CD4-positive, alpha-beta T cell treated with Interferon gamma for 1 hour (primary cell): ENCODE results near the gene NRXN3.

Experiments
- DNase-seq: peaks from one replicate; pipeline ENCODE4 v3.0.0-alpha.2; 2020

NRXN3 gene

DNA sequence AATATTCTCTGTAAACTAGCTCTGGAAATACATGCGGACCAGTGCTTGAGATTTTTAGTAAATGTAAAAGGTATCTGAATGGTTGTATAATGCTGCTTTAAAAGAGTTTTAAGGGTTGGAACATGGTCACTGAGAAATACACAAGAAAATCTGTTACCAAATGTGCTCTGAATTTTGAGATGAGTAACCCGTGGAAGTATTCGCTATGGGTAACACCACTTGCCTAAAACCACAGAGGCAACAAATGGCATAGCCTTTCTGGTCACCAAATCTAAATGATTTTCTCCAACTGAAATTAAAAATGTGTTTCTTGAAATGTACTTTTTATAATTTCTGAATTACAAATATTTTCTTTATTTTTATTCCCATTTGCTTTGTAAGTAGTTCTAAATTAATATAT, 1295.5 kb downstream of the NRXN3 start:
- DNase-seq: no peak

- DNase-seq: no peak
These were observed 1296.9 kb downstream of the NRXN3 start for GRCh38 chr14:79466938-79467527.

- no peak for DNase-seq
These were observed 1297.7 kb downstream of the NRXN3 start for GRCh38 chr14:79467835-79468234.

DNA sequence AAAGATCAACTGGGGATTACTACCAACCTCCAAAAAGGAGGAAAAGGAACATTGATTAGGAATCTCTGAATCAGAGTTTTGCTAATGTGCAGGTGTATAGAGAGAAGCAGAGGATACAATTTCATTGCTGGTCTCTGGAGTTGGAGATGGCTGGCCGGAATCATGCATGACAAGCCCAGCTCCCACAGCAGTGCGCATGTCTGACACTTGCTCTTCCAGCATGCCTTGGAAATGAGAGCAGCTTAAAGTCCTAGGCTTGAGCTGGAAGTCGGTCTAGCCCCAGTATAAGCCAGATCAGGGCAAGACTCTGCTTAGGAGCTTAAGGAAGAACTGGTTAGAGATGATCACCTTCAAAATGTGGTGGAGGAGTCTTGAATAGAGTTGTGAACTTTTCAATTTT, 1298.3 kb downstream of the NRXN3 start:
- no peak for DNase-seq

DNA sequence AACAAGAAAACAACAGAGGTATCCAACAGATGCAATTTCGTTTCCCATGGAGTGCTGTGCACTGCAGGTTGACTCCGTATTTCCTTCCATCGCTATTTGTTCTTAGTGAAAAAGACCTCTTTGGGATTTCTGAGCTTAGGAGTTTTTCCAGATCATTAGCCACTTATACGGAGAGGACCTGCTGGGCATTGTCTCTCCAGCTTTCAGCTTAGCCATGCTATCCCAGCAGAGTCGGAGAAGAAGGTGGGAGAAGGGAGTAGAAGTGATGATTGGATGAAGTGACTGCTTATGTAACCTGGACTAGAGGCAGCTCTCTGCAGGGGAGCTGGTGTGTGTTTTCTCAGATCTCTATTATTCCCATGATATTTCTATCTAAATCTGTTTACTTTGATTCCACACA, 1303.5 kb downstream of the NRXN3 start:
- no peak for DNase-seq

- DNase-seq: no peak
These were observed 1305.8 kb downstream of the NRXN3 start for GRCh38 chr14:79475887-79476532.

GRCh38 chr14:79476552-79476951, 1306.4 kb downstream of the NRXN3 start:
- no peak for DNase-seq

GRCh38 chr14:79480212-79480611, 1310.0 kb downstream of the NRXN3 start:
- DNase-seq: no peak

- no peak for DNase-seq
These were observed 1312.7 kb downstream of the NRXN3 start for GRCh38 chr14:79482825-79483224.

DNA sequence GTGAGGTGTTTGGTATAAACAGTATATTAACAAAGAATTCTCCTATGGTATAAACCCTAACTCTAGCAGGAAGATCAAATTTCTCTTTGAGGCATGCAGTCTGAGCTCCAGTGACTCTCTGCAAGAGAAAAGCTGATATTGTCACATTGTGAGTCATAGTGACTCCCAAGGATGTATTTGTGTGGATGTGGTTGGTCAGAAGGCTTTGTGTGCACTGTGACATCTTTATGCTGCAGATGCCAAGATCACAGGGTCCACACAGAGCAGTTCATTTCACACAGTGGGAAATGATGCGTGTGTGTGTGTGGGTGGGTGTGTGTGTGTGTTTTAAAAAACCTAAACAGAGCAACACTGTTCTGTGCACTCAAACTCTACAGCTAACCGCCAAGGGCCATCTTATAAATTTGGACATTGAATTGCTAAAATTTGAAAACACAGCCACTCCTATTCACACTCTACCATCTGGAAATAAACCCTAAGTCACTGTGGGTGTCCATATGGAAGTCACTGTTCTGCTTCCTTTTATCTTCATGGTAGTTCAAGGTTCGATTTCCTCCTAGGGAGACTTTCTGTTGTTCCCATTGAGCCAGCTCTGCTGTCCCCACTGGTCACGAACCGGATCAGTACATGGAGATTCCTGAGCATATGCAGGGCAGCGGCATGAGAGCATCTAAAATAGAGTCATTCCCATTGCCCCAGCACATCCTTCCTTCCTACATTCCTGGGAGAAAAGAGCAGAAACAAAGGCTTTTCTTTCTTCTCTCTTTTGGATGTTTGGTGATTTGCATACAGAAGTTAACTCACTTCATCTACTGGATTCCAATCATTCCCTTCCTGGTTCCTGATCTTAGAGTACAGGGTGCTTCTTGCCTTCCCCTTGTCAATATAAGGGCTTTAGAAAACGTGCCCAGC, 1313.6 kb downstream of the NRXN3 start:
- DNase-seq: no peak

GRCh38 chr14:79487632-79488031, 1317.5 kb downstream of the NRXN3 start:
- DNase-seq: no peak

- DNase-seq: no peak
These were observed 1321.0 kb downstream of the NRXN3 start for GRCh38 chr14:79491161-79491560.

DNA sequence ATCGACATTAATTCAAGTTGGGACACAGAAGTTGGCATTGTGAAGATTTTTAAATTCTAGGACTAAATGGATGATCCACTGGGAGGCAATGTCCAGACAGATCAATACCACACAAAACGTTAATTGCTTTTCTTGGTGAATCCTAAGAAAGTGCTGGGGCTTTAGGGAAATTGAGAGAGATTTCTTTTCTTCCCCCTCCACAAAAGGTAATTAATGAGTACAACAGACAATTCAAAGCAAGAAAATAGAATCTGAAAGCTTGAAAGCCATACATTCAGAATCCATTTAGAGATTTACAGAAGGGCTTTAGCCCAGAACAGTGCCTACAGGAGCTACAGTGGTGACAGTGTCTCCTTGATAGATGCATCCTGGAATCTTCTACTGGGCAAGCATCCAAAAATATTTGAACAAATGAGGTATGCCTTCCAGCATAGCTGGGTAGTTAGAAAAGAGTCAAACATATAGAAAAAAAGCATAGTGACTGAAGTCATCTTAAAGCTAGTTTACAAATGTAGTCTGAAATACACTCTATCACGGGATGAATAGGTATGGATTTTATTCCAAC, 1323.0 kb downstream of the NRXN3 start:
- no peak for DNase-seq

GRCh38 chr14:79496701-79497100, 1326.5 kb downstream of the NRXN3 start:
- no peak for DNase-seq

GRCh38 chr14:79500489-79500888, 1330.3 kb downstream of the NRXN3 start:
- DNase-seq: no peak

DNA sequence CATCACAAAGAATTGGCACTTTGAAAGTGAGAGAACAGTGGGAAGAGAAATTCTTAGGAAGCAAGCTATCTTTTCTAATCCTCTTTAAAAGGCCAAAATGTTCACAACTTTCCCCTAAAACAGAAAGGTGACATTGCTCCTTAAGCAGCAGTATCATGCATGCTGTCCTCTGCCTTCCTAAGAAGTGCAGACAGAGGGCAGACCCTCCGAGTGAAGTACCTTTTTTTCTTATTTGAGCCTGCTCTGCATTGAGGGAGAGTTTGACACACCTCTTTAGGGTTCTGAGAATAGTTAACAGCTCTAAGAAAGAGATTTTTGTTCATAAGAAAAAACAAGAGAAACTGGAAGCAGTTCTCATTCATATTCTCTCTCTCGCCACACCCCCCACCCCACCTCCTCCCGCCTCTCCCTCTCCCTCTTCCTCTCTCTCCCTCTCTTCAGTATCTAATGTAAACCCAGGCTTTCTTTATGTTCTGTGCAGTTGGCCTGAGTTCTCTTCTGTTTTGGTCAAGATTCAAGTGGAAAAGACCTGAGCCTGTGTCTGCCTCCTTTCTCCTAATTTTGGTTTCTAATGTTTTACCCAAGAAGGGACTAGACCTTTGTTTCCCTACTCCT, 1332.1 kb downstream of the NRXN3 start:
- DNase-seq: no peak

GRCh38 chr14:79502751-79503148, 1332.6 kb downstream of the NRXN3 start:
- DNase-seq: no peak

DNA sequence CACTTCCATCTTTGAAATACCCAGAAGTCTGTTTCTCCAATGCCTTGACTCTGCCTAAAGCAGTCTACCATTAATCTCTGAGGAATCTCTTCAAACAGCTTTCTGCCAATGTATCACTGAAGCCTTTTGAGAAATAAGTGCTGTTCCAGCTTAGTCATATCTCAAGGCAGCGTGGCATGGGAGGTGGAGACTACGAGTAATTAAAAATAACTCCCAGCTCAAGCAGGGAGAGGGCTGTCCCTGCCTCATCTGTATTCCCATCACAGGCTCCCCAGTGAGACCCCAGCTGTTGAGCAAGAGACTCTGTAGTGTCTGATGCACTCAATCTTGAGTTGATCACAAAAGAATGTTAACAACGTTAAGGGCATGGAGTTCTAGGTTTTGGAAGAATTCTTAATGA, 1340.5 kb downstream of the NRXN3 start:
- DNase-seq: no peak

DNA sequence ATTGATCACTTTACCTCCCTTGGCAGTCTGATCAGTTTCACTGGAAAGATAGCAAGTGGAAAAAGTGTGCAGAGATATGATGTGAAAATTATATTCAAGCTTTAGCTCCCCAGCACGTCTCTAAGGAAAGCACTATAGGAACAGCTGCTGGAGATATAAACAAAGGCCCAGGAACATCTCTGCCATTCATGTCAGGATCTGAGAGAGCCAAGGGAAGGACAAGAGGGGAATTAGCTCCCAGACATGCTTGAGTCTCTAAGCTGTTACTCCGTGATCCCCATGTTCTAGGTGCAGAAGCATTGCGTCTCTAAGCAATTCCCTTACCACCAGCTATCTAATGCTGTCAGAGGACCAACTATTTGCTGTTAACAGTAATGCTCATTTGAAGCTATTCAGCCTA, 1341.0 kb downstream of the NRXN3 start:
- DNase-seq: no peak

DNA sequence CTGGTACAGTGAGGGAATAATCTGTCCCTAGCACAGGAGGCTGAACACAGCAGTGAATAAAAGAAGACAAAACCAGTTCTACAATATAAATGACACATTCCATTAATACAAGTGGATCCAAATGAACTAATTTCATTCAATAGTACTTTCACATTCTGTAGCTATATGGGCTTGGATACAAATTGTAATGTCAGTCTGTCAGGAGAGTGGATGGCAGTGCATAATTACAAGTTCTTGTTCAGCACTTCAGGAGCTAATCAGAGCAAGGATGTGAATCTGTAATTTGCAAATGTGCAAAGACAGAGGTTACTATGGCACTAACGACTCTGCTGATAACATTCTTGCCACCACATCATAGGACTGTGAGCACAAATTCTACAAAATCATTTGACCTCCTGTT, 1343.3 kb downstream of the NRXN3 start:
- no peak for DNase-seq

GRCh38 chr14:79514700-79515099, 1344.5 kb downstream of the NRXN3 start:
- no peak for DNase-seq

DNA sequence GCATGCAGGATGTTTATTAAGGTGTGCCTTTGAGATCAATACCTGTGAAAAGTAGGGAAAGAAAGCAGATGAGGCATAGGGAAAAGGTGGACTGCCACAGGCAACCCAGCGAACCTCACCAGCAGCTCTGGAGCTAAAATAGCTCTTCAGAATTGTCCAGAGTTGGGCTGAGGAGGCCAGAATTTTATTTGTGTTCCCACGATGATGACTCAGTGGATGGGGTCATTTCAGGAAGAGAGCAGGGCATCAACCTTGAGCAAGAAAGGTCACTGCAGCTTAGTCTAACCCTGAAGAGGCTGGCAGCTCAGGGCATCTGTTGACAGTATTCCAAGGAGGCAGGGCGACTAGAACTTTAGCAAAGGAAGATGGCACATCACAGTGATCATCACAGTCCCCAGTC, 1345.0 kb downstream of the NRXN3 start:
- DNase-seq: no peak

GRCh38 chr14:79516009-79516408, 1345.8 kb downstream of the NRXN3 start:
- DNase-seq: no peak
